HT1080 (cell line): Measurements from ENCODE around the gene TMEM202. TPM values are rescaled to one million over a fixed set of nuclear protein-coding genes. Genes with fewer than 3 reads are reported as not detected.
"Not testable (repeated sequence)": the region's sequence is repeated elsewhere in the genome, so short reads cannot be mapped to it uniquely, and the experiment has no call there.

Source experiments
- DNase-seq: peaks from one replicate; pipeline ENCODE4 v3.0.0-alpha.2; 2015; ENCODE audit warnings: low read depth
- total RNA-seq: library from RNA; depleted of rRNA; stranded (reverse); fragments of >200 nt; shearing (Covaris generic); gene quantifications from 2 replicates; pipeline ENCODE4 v1.2.3, GENCODE V29; 2014

TMEM202 gene
- total RNA-seq, 1 experiment from 2014 or later = not detected

- DNase-seq = no peak
These were observed 543 bp downstream of the TMEM202 start for GRCh38 chr15:72398648-72399047.

DNA sequence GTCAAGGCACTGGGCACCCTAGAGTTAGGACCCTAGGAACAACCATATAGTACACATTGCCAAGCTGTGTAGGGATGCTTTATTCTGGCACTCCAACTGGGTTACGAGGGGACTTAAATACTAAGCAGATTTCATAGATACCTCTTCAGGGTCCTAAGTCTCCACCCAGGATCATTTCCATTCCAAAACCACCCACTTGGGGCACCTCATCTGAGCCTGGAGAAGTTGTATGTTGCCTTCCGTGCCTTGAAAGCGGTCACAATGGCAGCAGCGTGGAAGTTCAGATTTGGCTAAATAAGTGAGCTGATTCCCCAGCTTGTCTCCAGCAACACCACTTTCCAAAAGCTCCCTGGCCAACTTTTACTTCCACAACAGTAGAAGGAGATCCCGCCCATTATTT is 4.6 kb downstream of the TMEM202 start:
- DNase-seq = no peak

- DNase-seq = no peak
These were observed 6.3 kb downstream of the TMEM202 start for GRCh38 chr15:72404356-72404755.

- no peak for DNase-seq
These were observed 6.7 kb downstream of the TMEM202 start for GRCh38 chr15:72404841-72405240.

DNA sequence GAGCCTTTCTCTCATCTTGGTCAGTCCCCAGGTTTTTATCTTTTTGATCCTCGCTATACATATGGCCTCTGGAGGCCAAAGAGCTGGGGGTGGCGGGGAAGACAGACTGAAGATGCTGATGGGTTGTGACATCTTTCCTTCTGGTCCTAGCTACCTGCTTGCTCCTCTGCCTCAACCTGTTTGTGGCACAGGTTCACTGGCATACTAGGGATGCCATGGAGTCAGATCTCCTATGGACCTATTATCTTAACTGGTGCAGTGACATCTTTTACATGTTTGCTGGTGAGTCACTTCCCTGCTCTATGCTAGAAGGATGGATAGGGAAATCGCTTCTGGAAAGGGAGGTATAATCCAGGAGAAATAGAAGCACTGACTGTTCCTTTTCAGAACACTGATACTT is 8.8 kb downstream of the TMEM202 start:
- no peak for DNase-seq

DNA sequence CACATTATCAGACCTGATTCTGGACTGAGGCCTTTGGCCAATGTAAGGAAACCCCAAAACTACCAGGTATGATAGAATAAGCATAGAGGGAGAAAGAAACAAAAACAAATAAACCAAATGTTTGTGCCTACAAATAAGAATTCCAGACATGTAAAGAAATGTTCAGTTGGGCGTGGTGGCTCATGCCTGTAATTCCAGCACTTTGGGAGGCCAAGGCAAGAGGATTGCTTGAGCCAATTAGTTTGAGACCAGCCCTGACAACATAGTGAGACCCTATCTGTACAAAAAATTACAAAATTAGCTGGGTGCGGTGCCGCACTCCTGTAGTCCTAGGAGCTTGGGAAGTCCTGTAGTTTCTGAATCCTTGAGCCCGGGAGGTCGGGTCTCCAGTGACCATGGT is 13.0 kb downstream of the TMEM202 start:
- no peak for DNase-seq

DNA sequence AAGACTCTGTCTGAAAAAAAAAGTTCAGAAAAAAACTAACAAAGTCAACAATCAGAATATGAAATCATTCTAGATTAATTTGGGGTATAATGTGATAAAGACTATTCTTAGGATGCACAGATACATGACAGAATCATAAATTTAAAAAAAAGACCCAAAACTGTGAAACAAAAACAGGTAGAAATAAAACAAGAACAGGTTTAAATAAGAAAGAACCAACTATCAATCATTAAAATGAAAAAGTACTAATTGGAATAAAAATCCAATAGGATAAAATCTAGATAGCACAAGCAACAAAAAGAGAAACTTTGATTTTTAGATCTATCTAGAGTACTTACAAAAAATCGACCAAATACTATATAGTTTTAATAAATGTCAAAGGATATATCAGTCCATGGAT is 13.4 kb downstream of the TMEM202 start:
- no peak for DNase-seq

- not testable (repeated sequence) for DNase-seq
These were observed 15.2 kb downstream of the TMEM202 start for GRCh38 chr15:72413337-72413736.

- DNase-seq = no peak
These were observed 17.2 kb downstream of the TMEM202 start for GRCh38 chr15:72415304-72415703.

GRCh38 chr15:72419768-72420167 is 21.7 kb downstream of the TMEM202 start:
- not testable (repeated sequence) for DNase-seq

DNA sequence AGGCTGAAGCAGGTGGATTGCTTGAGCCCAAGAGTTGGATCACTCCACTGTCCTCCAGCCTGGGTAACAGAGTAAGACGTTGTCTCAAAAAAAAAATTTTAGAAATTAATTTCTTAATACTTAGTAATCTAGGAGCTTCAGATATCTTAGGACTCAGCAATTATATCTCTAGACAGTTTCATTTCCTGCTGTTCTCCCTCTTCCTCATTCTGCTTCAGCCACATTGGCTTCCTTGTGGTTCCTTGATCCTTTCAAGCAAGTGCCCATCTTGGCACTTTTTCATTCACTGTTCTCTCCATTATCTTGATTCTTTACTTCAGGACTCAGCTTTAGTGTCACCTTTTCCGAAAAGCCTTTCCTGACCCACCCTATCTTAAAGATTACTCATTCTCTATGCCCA is 22.5 kb downstream of the TMEM202 start:
- no peak for DNase-seq

- no peak for DNase-seq
These were observed 23.4 kb downstream of the TMEM202 start for GRCh38 chr15:72421484-72421883.

GRCh38 chr15:72423256-72423655 is 25.2 kb downstream of the TMEM202 start:
- no peak for DNase-seq

- no peak for DNase-seq
These were observed 28.6 kb downstream of the TMEM202 start for GRCh38 chr15:72426753-72427152.

GRCh38 chr15:72437650-72438316 is 39.7 kb downstream of the TMEM202 start:
- DNase-seq = no peak

DNA sequence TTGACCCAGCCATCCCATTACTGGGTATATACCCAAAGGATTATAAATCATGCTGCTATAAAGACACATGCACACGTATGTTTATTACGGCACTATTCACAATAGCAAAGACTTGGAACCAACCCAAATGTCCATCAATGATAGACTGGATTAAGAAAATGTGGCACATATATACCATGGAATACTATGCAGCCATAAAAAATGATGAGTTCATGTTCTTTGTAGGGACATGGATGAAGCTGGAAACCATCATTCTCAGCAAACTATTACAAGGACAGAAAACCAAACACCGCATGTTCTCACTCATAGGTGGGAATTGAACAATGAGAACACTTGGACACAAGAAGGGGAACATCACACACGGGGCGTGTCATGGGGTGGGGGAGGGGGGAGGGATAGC is 44.7 kb downstream of the TMEM202 start:
- not testable (repeated sequence) for DNase-seq

- no peak for DNase-seq
These were observed 47.3 kb downstream of the TMEM202 start for GRCh38 chr15:72445426-72445825.

DNA sequence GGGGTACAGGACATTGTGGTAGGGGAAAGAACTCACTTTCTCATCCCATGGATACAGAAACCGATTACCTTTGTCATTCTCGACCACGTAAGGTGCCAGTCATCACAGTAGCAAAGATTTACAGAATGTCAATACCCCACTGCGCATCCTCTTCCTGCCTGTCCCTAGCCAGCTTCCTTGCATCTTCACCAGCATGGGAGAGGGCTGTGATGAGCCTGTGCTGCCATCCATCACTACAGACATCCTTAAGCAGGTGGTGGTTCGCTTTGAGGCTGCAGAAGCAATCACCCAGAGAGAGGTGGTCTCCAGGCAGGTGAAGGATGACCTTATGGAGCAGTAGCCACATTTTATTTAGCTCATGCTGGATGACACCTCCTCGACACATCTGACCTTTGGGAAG is 52.7 kb downstream of the TMEM202 start:
- no peak for DNase-seq

DNA sequence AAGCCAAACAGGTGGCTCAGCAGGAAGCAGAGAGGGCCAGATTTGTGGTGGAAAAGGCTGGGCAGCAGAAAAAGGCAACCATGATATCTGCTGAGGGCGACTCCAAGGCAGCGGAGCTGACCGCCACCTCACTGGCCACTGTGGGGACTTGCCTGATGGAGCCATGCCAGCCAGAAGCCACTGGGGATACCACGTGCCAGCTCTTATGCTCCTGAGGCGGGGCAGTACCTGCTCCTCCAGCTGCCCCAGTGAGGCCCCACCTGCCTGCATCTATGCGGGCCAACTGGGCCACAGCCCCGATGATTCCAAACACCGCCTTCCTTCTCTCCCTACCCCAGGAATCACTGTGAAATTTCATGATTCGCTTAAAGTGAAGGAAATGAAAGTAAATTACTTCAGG is 53.1 kb downstream of the TMEM202 start:
- DNase-seq = no peak

- no peak for DNase-seq
These were observed 58.6 kb downstream of the TMEM202 start for GRCh38 chr15:72456684-72457083.
